ENCODE data around the gene NOS1.

GRCh38 chr12:117309276-117309925, 52.0 kb downstream of the NOS1 start:
- TF ChIP-seq POLR2A (IDR thresholded peaks at IDR 0.05; ENCODE audit: low read depth, low read length), result no peak
- no peak for TF ChIP-seq POLR2AphosphoS5 (IDR thresholded peaks at IDR 0.05; ENCODE audit: low read depth, low read length)
- no peak for TF ChIP-seq TAF1 (IDR thresholded peaks at IDR 0.05; ENCODE audit: low read depth, low read length)
- no peak for TF ChIP-seq SPI1 (IDR thresholded peaks at IDR 0.05; ENCODE audit: low read depth, low read length)
- TF ChIP-seq PAX5 (IDR thresholded peaks at IDR 0.05; ENCODE audit: insufficient read depth, low read length, severe bottlenecking), result no peak
